GM10266 (cell line): Measurements from ENCODE around the gene GRAP2.
A peak's percentile ranks its signal among the peaks of the same experiment; 100 is the strongest.
"Not testable (repeated sequence)": the region's sequence is repeated elsewhere in the genome, so short reads cannot be mapped to it uniquely, and the experiment has no call there.

Experiments used
- DNase-seq: peaks from one replicate; pipeline ENCODE4 v3.0.0; 2012; ENCODE audit errors: extremely low spot score
- TF ChIP-seq, protein P1 (sequence below): IDR thresholded peaks from 2 replicates; pipeline ENCODE4 v1.5.1; 2012; ENCODE audit warnings: mild to moderate bottlenecking, low read depth; ENCODE audit not compliant: control insufficient read depth, insufficient read depth; ENCODE audit errors: missing control alignments

The GRAP2 gene

DNA sequence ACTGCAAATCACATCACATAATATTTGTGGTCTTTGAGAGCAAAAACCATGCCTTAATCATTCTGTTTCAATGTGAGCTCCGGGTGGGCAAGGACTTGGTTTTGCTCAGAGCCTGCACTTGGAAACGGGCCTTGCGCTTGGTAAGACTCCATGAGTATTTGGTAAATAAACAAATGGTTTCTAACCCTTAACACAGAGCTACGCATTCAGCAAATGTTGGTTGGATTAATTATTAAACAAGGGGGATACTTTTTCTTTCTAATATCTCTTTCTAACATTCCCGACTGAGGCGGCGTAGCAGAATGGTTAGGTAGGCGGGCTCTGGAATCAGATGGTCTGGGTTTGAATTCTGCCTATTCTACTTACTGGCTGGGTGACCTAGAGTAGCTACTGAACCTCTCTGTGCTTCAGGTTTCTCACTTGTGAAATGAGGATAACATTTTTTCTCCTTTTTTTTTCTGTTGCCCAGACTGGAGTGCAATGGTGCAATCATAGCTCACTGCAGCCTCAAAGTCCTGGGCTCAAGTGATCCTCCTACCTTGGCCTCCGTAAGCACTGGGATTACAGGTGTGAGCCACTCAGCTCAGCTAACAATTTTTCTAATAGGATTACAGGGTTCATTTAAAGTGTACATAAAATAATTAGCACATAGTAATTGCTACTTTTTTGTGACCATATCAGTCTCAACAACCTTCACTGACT is 90.4 kb downstream of the GRAP2 start:
- no peak for DNase-seq

DNA sequence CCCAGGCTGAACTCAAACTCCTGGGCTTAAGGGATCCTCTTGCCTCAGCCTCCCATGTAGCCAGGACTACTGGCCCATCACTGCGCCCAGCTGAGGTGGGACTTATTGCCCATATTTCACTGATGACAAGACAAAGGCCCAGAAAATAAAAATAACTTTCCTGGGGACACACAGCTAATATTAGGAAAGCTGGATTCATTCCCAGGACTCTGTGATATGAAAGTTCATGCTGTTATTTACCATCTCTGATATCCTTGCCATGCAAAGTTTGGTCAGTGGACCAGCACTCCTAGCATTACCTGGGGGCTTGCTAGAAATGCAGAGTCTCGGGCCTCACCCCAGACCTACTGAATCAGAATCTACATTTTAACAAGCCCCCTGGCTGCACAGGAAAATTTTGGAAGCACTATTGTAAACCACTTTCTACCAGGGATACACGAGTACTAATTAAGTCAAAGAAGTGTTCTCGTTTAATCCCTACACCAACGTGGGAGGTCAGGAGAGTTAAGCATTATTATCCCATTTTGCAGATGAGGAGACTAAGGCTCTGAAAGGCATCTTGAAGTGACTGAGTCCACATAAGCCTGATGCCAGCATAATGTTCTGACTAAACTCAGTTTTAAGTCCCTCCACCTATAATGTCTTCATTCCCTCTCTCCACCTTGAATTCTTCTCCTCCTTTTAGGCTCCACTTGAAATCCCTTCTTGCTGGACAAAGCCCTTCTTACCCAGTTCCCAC is 91.4 kb downstream of the GRAP2 start:
- no peak for DNase-seq
- TF ChIP-seq, protein P1, sequence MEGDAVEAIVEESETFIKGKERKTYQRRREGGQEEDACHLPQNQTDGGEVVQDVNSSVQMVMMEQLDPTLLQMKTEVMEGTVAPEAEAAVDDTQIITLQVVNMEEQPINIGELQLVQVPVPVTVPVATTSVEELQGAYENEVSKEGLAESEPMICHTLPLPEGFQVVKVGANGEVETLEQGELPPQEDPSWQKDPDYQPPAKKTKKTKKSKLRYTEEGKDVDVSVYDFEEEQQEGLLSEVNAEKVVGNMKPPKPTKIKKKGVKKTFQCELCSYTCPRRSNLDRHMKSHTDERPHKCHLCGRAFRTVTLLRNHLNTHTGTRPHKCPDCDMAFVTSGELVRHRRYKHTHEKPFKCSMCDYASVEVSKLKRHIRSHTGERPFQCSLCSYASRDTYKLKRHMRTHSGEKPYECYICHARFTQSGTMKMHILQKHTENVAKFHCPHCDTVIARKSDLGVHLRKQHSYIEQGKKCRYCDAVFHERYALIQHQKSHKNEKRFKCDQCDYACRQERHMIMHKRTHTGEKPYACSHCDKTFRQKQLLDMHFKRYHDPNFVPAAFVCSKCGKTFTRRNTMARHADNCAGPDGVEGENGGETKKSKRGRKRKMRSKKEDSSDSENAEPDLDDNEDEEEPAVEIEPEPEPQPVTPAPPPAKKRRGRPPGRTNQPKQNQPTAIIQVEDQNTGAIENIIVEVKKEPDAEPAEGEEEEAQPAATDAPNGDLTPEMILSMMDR, result no peak

More for the DNA sequence above, 90.4 kb downstream of the GRAP2 start:
- TF ChIP-seq, protein P1, result no peak

DNA sequence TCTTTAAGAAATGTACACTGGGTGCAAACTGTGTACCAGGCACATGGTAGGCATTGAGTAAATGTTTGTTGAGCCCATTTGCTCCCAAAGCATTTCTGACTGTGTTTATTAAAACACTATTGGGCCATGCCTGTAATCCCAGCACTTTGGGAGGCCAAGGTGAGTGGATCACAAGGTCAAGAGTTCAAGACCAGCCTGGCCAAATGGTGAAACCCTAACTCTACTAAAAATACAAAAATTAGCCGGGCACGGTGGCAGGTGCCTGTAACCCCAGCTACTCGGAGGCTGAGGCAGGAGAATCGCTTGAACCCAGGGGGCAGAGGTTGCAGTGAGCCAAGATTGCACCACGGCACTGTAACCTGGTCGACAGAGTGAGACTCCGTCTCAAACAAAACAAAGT is 92.0 kb downstream of the GRAP2 start:
- not testable (repeated sequence) for DNase-seq

DNA sequence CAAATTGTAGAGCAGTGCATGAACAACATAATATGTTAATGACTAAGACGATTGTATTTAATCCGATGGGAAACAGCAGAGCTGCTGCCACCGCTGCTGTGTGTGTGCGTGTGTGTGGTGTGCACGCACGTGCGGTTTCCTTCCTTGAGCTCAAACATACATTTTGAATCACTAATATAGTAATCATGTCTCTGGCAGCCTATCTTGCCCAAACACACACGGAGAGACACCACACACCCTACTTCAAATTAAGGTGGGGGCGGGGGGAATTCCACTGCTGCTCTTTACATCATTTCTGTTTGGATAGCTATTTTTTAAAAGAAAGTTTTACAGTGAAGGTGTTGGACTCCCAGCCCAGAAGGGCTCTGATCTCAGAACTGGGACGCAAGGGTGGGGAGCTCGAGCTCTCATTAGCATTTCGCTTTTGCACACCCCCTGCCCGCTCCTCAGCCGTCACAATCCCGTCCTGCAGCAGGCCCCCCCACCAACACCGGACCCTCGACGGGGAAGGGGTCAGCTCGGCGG is 93.2 kb downstream of the GRAP2 start:
- TF ChIP-seq, protein P1, result no peak
- DNase-seq, result no peak

DNA sequence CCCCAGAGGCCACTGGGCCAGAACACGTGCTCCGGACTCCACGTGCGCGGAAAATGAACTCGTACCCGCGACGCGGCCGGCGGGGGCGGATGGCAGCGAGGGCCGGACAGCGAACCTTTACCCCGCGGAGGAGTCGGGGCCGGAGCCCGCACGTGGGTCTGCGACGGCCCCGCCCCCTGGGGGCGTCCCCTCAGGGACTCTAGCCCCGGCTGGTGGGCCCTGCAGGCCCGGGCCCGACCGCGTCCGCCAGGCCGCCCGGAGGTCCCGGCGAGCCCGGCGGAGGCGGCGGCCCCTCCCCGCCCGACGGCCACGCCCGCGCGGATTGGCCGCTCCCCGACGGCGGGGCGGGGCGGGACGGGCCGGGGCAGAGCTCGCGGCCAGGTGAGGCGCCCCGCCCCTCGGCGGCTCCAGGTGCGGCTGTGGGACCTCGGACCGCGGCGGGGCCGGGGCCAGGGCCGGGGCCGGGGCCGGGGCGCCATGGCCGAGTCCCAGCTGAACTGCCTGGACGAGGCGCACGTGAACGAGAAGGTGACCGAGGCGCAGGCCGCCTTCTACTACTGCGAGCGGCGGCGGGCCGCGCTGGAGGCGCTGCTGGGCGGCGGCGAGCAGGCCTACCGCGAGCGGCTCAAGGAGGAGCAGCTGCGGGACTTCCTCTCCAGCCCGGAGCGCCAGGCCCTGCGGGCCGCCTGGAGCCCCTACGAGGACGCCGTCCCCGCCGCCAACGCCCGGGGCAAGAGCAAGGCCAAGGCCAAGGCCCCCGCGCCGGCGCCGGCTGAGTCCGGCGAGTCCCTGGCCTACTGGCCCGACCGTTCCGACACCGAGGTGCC is 93.9 kb downstream of the GRAP2 start, which contains the start of gene FAM83F:
FAM83F (plus strand) TSS at position 389 of the 827 bp plus-strand sequence; CDS start at position 478, 89 bp downstream.
- peak; percentile 71 for DNase-seq

DNA sequence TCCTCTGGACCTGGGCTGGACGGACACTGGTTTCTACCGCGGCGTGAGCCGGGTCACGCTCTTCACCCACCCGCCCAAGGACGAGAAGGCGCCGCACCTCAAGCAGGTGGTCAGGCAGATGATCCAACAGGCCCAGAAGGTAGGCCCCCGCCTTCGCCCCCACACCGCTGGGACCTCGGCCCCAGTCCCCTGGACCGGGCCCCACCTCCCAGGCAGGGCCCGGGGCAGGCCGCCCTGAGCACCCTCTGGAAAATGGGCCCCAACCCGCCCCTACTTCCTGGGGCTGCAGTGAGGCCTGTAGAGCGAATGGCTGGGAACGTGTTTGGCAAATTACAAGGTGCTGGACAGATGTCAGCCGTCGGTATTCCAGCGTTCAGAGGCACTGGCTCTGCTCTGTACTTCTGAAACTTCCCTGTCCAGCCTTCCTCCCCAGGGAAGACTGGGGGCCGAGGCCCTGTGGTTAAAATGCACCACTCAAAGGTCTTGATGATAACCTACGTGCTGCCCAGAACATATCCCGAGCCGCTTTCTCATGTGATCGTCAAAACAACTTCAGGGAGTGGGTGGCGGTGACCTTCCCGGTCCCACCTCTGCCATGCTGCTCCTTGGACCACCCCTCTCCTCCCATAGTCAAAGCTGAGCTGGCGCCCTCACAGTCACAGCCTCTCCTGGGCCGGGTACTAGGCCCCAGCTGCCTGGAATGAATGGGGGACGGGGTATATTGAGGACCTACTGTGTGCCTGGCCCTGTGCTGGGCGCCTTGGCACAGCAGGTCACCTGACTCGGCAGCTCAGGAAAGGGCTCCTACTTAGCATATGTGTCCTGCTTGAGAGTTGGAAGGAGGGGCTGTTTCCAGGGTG is 94.7 kb downstream of the GRAP2 start:
- TF ChIP-seq, protein P1, result no peak
- no peak for DNase-seq

More for the DNA sequence above, 93.9 kb downstream of the GRAP2 start, which contains the start of gene FAM83F:
- TF ChIP-seq, protein P1, result no peak

DNA sequence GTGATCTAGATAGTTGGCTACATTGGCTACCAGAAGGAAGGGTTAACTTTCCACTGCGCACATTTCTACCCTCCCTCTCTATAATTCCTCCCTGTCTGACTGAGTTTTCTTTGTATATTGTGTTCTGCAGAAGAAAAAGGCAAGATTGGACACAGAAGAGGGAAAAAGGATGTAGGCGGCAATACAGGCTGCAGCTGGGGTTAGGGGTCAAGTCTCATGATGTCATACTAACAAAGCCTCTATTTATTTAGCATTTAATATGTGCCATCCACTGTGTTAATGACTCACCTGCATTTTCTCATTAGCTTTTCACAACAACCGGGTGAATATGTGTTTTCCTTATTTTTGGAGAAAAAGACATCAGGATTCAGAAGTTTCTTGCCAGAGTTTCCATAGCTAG is 95.8 kb downstream of the GRAP2 start:
- TF ChIP-seq, protein P1, result no peak
- DNase-seq, result no peak
